Peyer's patch (tissue), 4 donors: ENCODE results near the gene ADGRD1. TPM values are rescaled to one million over a fixed set of nuclear protein-coding genes. Genes with fewer than 3 reads are reported as not detected.

Experiments used
- DNase-seq, 3 donors: peaks; one replicate each; pipeline ENCODE4 v3.0.0-alpha.2; 2017 to 2019
- H3K27ac ChIP-seq, 4 donors: fragments of 200-600 bp; sonication (generic); one replicate each; pipeline ENCODE4 v1.5.1; 2016 to 2019
- H3K27me3 ChIP-seq, 2 donors: fragments of 200-600 bp; sonication (generic); one replicate each; pipeline ENCODE4 v1.5.1; 2019
- H3K36me3 ChIP-seq, 3 donors: fragments of 200-600 bp; sonication (generic); one replicate each; pipeline ENCODE4 v1.5.1; 2016 to 2019
- H3K4me1 ChIP-seq, 4 donors: fragments of 200-600 bp; sonication (generic); one replicate each; pipeline ENCODE4 v1.5.1; 2016 to 2019
- H3K4me3 ChIP-seq, 4 donors: fragments of 200-600 bp; sonication (generic); 1 replicate in 3 of 4; 2 replicates in 1 of 4; pipeline ENCODE4 v1.5.1; 2016 to 2019; ENCODE audit warnings: mild to moderate bottlenecking in 1 of 4
- H3K9me3 ChIP-seq, 4 donors: fragments of 200-600 bp; sonication (generic); one replicate each; pipeline ENCODE4 v1.5.1; 2016 to 2019; ENCODE audit warnings: mild to moderate bottlenecking in 1 of 4
- POLR2A ChIP-seq, 2 donors: fragments of 450-650 bp; IDR thresholded peaks; one replicate each; pipeline ENCODE4 v1.5.1; 2017; ENCODE audit warnings: antibody characterized with exemption in 2 of 2, mild to moderate bottlenecking in 2 of 2, moderate library complexity in 2 of 2
- total RNA-seq, 4 donors: library from RNA; depleted of rRNA; stranded (reverse); fragments of >200 nt; gene quantifications; one replicate each; pipeline ENCODE4 v1.1.0, GENCODE V29; 2016
- TF ChIP-seq, protein P1 (sequence below), 6 experiments: fragments of 450-650 bp in 4 of 6; fragments of 200-600 bp in 2 of 6; sonication (generic) in 1 of 6; IDR thresholded peaks; one replicate each; pipeline ENCODE4 v1.5.1; 2017 to 2019; ENCODE audit warnings: antibody characterized with exemption in 6 of 6, mild to moderate bottlenecking in 3 of 6, moderate library complexity in 1 of 6

The ADGRD1 gene
- total RNA-seq, 4 donors from 2014 or later = 7.0 to 42.9 (median 27.9) TPM

- H3K4me1 ChIP-seq = no peaks in the 10 kb centered on the region
- no peaks in the 10 kb centered on the region for H3K9me3 ChIP-seq
- no peaks in the 10 kb centered on the region for H3K36me3 ChIP-seq
- no peaks in the 10 kb centered on the region for H3K27me3 ChIP-seq
- H3K4me3 ChIP-seq = no peak overlapping the region
- DNase-seq = peak in 1 of 3 donors; percentile 38
- TF ChIP-seq, protein P1, sequence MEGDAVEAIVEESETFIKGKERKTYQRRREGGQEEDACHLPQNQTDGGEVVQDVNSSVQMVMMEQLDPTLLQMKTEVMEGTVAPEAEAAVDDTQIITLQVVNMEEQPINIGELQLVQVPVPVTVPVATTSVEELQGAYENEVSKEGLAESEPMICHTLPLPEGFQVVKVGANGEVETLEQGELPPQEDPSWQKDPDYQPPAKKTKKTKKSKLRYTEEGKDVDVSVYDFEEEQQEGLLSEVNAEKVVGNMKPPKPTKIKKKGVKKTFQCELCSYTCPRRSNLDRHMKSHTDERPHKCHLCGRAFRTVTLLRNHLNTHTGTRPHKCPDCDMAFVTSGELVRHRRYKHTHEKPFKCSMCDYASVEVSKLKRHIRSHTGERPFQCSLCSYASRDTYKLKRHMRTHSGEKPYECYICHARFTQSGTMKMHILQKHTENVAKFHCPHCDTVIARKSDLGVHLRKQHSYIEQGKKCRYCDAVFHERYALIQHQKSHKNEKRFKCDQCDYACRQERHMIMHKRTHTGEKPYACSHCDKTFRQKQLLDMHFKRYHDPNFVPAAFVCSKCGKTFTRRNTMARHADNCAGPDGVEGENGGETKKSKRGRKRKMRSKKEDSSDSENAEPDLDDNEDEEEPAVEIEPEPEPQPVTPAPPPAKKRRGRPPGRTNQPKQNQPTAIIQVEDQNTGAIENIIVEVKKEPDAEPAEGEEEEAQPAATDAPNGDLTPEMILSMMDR (IDR thresholded peaks at IDR 0.05) = no peak
- no peak for TF ChIP-seq POLR2A (IDR thresholded peaks at IDR 0.05)
- no peak overlapping the region for H3K27ac ChIP-seq
Observed at GRCh38 chr12:131048611-131048990, 94.9 kb downstream of the ADGRD1 start.

DNA sequence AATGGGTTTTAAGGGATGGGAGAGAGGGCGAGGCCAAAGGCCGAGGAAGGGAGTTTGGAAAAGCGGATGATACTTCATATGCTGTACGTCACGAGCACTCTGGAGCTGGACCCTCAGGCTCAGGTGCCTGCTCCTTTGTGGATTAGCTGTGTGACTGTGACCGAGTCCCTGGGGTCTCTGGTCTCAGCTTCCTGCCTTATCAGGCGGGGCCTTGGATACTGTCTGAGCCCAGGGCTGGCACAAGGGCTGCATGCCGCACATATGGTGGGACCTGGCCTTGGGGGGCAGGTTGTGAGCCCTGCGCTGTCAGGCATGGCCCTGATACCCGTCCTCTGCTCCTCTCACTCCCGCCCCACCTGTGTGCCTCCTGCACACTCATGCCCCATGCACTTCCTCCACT is 95.3 kb downstream of the ADGRD1 start:
- no peak overlapping the region for H3K27ac ChIP-seq

GRCh38 chr12:131049549-131050339 is 96.0 kb downstream of the ADGRD1 start:
- peak in 2 of 3 donors; percentile 29 to 32 for DNase-seq
- Histone ChIP-seq H3K27ac (no peak overlapping the region), H3K27me3 (no peaks in the 10 kb centered on the region), H3K36me3 (no peaks in the 10 kb centered on the region), H3K4me3 (no peak overlapping the region), H3K9me3 (no peaks in the 10 kb centered on the region), H3K4me1 (no peaks in the 10 kb centered on the region)
- no peak for TF ChIP-seq POLR2A (IDR thresholded peaks at IDR 0.05)

More for the DNA sequence above, 95.3 kb downstream of the ADGRD1 start:
- H3K4me1 ChIP-seq = no peaks in the 10 kb centered on the region
- H3K27me3 ChIP-seq = no peaks in the 10 kb centered on the region
- DNase-seq = peak in 1 of 3 donors; percentile 18
- H3K9me3 ChIP-seq = no peaks in the 10 kb centered on the region
- no peak overlapping the region for H3K4me3 ChIP-seq
- TF ChIP-seq, protein P1 (IDR thresholded peaks at IDR 0.05) = no peak
- no peak for TF ChIP-seq POLR2A (IDR thresholded peaks at IDR 0.05)
- H3K36me3 ChIP-seq = no peaks in the 10 kb centered on the region

- no peaks in the 10 kb centered on the region for H3K9me3 ChIP-seq
- no peaks in the 10 kb centered on the region for H3K4me1 ChIP-seq
- H3K27me3 ChIP-seq = no peaks in the 10 kb centered on the region
- H3K4me3 ChIP-seq = no peak overlapping the region
- TF ChIP-seq, protein P1 (IDR thresholded peaks at IDR 0.05) = no peak
- no peak for TF ChIP-seq POLR2A (IDR thresholded peaks at IDR 0.05)
- H3K36me3 ChIP-seq = no peaks in the 10 kb centered on the region
- no peak overlapping the region for H3K27ac ChIP-seq
- peak in 2 of 3 donors; percentile 29 to 34 for DNase-seq
Observed at GRCh38 chr12:131050463-131051154, 96.9 kb downstream of the ADGRD1 start.

DNA sequence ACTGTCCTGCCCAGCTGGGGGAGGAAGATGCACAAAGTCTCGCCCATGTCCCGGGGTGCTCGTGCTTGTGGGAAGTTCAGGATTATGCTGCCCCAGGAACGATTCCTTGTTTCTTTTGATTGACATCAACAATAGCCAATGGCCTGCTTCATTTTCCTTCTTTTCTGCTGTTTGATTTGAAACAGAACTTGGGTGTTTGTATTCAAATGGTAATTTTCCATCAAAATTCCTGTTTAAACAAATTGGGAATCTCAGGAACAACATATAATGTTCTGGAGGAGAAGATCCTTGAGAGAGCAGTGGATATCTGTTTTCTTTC is 97.4 kb downstream of the ADGRD1 start:
- H3K27ac ChIP-seq = no peak overlapping the region
- no peaks in the 10 kb centered on the region for H3K36me3 ChIP-seq
- TF ChIP-seq, protein P1 (IDR thresholded peaks at IDR 0.05) = no peak
- TF ChIP-seq POLR2A (IDR thresholded peaks at IDR 0.05) = no peak
- no peak overlapping the region for H3K4me3 ChIP-seq
- no peaks in the 10 kb centered on the region for H3K27me3 ChIP-seq
- no peak for DNase-seq
- H3K9me3 ChIP-seq = no peaks in the 10 kb centered on the region
- no peaks in the 10 kb centered on the region for H3K4me1 ChIP-seq

DNA sequence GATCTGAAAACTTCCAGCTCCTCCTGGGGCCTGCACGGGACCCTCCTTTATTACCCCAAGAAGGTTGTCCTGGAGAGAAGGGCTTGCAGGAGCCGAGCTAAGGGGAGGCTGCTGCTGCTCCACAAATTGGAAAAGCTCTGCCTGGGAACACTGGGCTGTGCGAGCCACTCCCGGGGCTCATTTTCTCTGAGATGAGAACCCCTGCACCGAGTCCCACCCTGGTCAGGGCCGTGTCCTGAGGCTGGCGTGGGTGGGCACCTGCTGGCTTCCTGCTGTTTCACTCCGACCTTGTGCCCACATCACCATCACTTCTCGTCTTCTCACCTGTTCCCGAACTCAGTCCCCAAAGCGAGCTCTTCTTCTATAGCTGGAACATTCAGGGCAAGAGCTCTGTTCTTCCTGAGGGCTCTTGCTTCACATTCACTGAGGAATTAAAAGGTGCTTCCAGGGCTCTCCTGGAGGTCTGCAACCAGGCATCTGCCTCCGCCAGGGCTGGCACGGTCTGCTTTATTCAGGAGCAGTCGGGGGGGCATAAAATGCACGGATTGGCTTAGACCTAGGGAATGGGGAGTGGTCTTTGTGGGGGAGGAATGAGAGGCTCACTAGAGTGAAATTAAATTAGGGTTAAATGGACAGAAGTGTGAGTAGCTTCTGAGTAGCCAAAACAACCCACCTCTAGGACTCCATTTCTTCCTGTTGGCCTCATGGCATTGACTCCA is 98.5 kb downstream of the ADGRD1 start:
- H3K9me3 ChIP-seq = no peaks in the 10 kb centered on the region
- DNase-seq = peak in 1 of 3 donors; percentile 34
- H3K4me3 ChIP-seq = no peak overlapping the region
- H3K27ac ChIP-seq = no peak overlapping the region
- no peaks in the 10 kb centered on the region for H3K4me1 ChIP-seq
- no peak for TF ChIP-seq POLR2A (IDR thresholded peaks at IDR 0.05)
- TF ChIP-seq, protein P1 (IDR thresholded peaks at IDR 0.05) = no peak
- H3K36me3 ChIP-seq = no peaks in the 10 kb centered on the region
- H3K27me3 ChIP-seq = no peaks in the 10 kb centered on the region
